ENCODE measurements around the gene ANKRD60. TPM values are rescaled to one million over a fixed set of nuclear protein-coding genes. Genes with fewer than 3 reads are reported as not detected.

ANKRD60 gene
- total RNA-seq: not detected in 2 replicates

GRCh38 chr20:58228484-58229197 lies at the start of gene ANKRD60:
ANKRD60 (minus strand) TSS chr20:58228653; CDS start chr20:58228653, 0 bp downstream.

Other genes starting within 250 kb of the ANKRD60 start
- gene RAB22A, start 81.1 kb upstream of the ANKRD60 start, total RNA-seq: 13.8 and 17.3 TPM in 2 replicates
- gene VAPB, start 160.6 kb upstream of the ANKRD60 start, total RNA-seq: 10.4 and 11.1 TPM in 2 replicates